Nephron (organoid): Measurements from ENCODE around the gene UNC5B.

Source experiments
- H3K27ac Mint-ChIP-seq, 3 experiments: 2 replicates each; pipeline ENCODE4 v1.8.0; 2020; ENCODE audit warnings: mixed read lengths in 3 of 3, mild to moderate bottlenecking in 2 of 3, moderate library complexity in 1 of 3
- H3K27me3 Mint-ChIP-seq: 2 replicates; pipeline ENCODE4 v1.8.0; 2021; ENCODE audit warnings: low read depth, mild to moderate bottlenecking, moderate library complexity, mixed read lengths
- H3K36me3 Mint-ChIP-seq: 2 replicates; pipeline ENCODE4 v1.8.0; 2020; ENCODE audit warnings: low read depth, mixed read lengths
- H3K4me1 Mint-ChIP-seq: 2 replicates; pipeline ENCODE4 v1.8.0; 2020; ENCODE audit warnings: mixed read lengths
- H3K4me3 Mint-ChIP-seq, 3 experiments: 2 replicates each; pipeline ENCODE4 v1.8.0; 2020; ENCODE audit warnings: mild to moderate bottlenecking in 3 of 3, mixed read lengths in 3 of 3, moderate library complexity in 2 of 3
- H3K9me3 Mint-ChIP-seq: 2 replicates; pipeline ENCODE4 v1.8.0; 2020; ENCODE audit warnings: mixed read lengths
- TF ChIP-seq, protein P1 (sequence below), 3 experiments: fragments of 200-600 bp; sonication (generic); IDR thresholded peaks; one replicate each; pipeline ENCODE4 v1.5.0; 2021; ENCODE audit warnings: antibody characterized with exemption in 3 of 3; ENCODE audit not compliant: unreplicated experiment in 3 of 3

The UNC5B gene

DNA sequence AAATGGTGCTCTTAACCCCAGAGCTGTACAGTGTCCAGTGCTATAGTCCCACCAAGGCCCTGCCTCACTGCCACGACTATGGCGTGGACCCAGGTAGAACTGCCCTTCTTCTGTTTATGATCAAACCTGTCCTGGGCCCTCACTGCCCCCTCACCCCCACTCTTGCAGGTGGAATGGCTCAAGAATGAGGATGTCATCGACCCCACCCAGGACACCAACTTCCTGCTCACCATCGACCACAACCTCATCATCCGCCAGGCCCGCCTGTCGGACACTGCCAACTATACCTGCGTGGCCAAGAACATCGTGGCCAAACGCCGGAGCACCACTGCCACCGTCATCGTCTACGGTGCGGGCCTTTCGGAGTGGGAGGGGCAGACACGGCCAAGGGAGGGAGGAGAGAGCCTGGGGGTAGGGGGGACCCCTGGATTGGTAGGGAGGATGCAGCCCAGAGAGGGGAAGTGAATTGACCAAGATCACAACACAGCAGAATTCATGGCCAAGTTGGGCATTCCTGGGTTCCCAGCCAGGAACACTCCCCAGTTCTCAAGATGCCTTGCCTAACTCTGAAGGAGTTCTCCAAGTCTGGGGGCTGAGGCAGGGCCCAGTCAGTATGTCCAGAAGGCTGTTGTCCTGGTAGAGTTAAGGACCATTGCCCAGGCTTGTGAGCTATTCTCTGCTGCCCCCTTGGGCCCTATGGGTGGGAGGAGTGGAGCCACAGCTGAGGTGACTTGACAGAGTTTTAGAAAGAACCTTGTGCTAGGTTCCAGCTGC, 74.3 kb downstream of the UNC5B start:
- Mint-ChIP-seq H3K27me3 (no peaks in the 10 kb centered on the region), H3K4me1 (peaks cover 9% of the 10 kb centered on the region), H3K36me3 (peaks cover 53% of the 10 kb centered on the region), H3K27ac (no peak overlapping the region), H3K9me3 (no peaks in the 10 kb centered on the region), H3K4me3 (no peak overlapping the region)
- TF ChIP-seq, protein P1, sequence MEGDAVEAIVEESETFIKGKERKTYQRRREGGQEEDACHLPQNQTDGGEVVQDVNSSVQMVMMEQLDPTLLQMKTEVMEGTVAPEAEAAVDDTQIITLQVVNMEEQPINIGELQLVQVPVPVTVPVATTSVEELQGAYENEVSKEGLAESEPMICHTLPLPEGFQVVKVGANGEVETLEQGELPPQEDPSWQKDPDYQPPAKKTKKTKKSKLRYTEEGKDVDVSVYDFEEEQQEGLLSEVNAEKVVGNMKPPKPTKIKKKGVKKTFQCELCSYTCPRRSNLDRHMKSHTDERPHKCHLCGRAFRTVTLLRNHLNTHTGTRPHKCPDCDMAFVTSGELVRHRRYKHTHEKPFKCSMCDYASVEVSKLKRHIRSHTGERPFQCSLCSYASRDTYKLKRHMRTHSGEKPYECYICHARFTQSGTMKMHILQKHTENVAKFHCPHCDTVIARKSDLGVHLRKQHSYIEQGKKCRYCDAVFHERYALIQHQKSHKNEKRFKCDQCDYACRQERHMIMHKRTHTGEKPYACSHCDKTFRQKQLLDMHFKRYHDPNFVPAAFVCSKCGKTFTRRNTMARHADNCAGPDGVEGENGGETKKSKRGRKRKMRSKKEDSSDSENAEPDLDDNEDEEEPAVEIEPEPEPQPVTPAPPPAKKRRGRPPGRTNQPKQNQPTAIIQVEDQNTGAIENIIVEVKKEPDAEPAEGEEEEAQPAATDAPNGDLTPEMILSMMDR (IDR thresholded peaks at IDR 0.05; ENCODE audit: unreplicated experiment in 3 of 3): no peak

- no peaks in the 10 kb centered on the region for H3K27me3 Mint-ChIP-seq
- H3K27ac Mint-ChIP-seq: no peak overlapping the region
- H3K4me3 Mint-ChIP-seq: no peak overlapping the region
- peaks cover 51% of the 10 kb centered on the region for H3K36me3 Mint-ChIP-seq
- no peaks in the 10 kb centered on the region for H3K9me3 Mint-ChIP-seq
- TF ChIP-seq, protein P1 (IDR thresholded peaks at IDR 0.05; ENCODE audit: unreplicated experiment in 3 of 3): no peak
- H3K4me1 Mint-ChIP-seq: peaks cover 9% of the 10 kb centered on the region
Observed at GRCh38 chr10:71287456-71287855, 75.1 kb downstream of the UNC5B start.

GRCh38 chr10:71288461-71288860, 76.1 kb downstream of the UNC5B start:
- Mint-ChIP-seq H3K27me3 (no peaks in the 10 kb centered on the region), H3K27ac (no peak overlapping the region), H3K4me1 (peaks cover 9% of the 10 kb centered on the region), H3K36me3 (peaks cover 53% of the 10 kb centered on the region), H3K9me3 (no peaks in the 10 kb centered on the region), H3K4me3 (no peak overlapping the region)
- TF ChIP-seq, protein P1 (IDR thresholded peaks at IDR 0.05; ENCODE audit: unreplicated experiment in 3 of 3): no peak

- Mint-ChIP-seq H3K36me3 (peaks cover 51% of the 10 kb centered on the region), H3K27me3 (peaks cover 3% of the 10 kb centered on the region), H3K4me3 (no peak overlapping the region), H3K27ac (no peak overlapping the region), H3K4me1 (peaks cover under 1% of the 10 kb centered on the region), H3K9me3 (no peaks in the 10 kb centered on the region)
- TF ChIP-seq, protein P1 (IDR thresholded peaks at IDR 0.05; ENCODE audit: unreplicated experiment in 3 of 3): no peak
Observed at GRCh38 chr10:71289421-71290130, 77.2 kb downstream of the UNC5B start.

- Mint-ChIP-seq H3K4me3 (no peak overlapping the region), H3K27ac (no peak overlapping the region), H3K4me1 (no peaks in the 10 kb centered on the region), H3K36me3 (peaks cover 54% of the 10 kb centered on the region), H3K27me3 (peaks cover 3% of the 10 kb centered on the region), H3K9me3 (no peaks in the 10 kb centered on the region)
- TF ChIP-seq, protein P1 (IDR thresholded peaks at IDR 0.05; ENCODE audit: unreplicated experiment in 3 of 3): no peak
Observed at GRCh38 chr10:71290331-71290730, 78.0 kb downstream of the UNC5B start.
